NCI-H748 treated with DMSO at 0.1 percent for 48 hours (cell line): ENCODE results near the gene CD44.
"Not testable (repeated sequence)": the region's sequence is repeated elsewhere in the genome, so short reads cannot be mapped to it uniquely, and the experiment has no call there.

ENCODE experiments used
- DNase-seq: peaks from one replicate; lab custom pipeline; 2025; lab: John Stamatoyannopoulos, UW

The CD44 gene

GRCh38 chr11:35138943-35139721 lies at the start of gene CD44:
CD44 (plus strand) TSS chr11:35139171; CDS start chr11:35139304, 133 bp downstream.
- DNase-seq: peak; percentile 41

DNA sequence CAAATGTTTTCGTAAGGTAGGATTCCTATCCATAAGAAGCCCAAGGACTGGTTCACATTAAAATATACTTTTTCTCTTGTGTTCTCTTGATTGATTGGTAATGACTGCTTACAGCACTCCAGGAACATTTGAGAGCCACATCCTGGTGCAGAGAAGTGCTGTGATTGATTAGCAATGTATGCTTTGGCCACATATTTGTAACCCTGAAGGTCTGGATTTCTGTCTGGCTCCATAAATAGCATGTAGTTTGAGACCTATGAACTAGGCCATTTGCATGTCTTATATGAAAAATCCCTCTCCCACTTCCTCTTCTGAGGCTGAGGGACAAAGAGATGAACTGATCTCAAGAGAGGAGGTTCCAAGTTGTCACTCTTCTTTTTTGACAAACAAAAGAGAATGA lies 49.3 kb upstream of the CD44 start:
- DNase-seq: no peak

- no peak for DNase-seq
Measured at GRCh38 chr11:35090125-35090524, 48.8 kb upstream of the CD44 start.

DNA sequence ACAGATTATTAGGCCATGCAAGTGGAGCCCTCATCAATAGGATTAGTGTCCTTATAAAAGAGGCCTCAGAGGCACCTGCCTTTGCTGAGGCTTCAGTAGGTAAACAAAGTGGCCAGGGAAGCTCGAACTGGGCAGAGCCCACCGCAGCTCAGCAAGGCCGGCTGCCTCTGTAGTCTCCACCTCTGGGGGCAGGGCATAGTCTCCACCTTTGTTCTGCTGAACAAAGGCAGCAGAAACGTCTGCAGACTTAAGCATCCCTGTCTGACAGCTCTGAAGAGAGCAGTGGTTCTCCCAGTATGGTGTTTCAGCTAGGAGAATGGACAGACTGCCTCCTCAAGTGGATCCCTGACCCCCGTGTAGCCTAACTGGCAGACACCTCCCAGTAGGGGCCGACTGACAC lies 48.0 kb upstream of the CD44 start:
- DNase-seq: not testable (repeated sequence)

DNA sequence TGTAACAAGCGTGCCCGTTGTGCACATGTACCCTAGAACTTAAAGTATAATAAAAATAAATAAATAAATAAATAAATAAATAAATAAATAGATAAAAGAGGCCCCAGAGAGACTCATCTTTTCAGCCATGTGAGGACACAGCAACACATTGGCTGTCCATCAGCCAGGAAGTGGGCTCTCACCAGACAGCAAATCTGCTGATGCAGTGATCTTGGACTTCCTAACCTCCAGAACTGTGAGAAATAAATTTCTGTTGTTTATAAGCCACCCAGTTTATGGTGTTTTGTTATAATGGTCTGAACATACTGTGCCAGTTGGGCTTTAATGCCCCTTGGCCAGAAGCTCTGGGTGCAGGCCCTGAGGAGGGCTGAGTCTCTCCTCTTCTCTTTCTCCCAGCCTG lies 42.2 kb upstream of the CD44 start:
- no peak for DNase-seq

- no peak for DNase-seq
Measured at GRCh38 chr11:35097814-35098455, 41.0 kb upstream of the CD44 start.

GRCh38 chr11:35098855-35099254 lies 40.1 kb upstream of the CD44 start:
- DNase-seq: no peak

- DNase-seq: no peak
Measured at GRCh38 chr11:35099278-35100012, 39.5 kb upstream of the CD44 start.

DNA sequence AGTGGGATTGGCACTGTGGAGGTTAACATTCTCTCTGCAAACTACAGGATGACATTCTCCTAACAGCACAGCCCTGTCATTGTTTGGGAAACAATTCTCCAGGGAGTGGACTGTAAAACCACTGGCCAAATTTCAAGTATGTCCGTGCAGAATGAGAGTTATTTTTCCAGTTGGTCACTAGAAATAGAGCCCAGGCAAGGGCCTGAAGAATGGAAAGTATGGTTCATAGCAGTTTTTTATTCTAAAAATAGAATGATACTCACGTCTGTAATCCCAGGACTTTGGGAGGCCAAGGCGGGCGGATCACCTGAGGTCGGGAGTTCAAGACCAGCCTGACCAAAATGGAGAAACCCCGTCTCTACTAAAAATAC lies 39.0 kb upstream of the CD44 start:
- DNase-seq: no peak

- DNase-seq: no peak
Measured at GRCh38 chr11:35101223-35101622, 37.7 kb upstream of the CD44 start.

DNA sequence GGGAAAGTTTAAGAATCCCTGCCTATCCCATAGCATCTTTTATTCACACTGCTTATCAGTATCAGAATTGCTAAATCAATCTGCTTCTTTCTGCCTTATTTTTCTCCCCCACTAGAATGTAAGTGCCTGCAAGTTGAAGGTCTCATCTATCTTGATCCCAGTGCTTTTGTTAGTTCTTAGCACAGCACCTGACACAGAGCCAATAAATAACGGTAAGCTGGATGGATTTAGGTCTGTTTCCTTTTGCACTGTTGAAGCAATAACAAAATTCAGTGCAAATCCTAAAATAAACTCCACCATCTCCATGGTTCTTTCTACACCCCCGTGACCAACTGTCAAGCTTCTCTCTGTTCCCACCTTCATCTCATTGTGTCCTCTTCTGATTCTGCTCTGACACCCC lies 36.7 kb upstream of the CD44 start:
- no peak for DNase-seq

DNA sequence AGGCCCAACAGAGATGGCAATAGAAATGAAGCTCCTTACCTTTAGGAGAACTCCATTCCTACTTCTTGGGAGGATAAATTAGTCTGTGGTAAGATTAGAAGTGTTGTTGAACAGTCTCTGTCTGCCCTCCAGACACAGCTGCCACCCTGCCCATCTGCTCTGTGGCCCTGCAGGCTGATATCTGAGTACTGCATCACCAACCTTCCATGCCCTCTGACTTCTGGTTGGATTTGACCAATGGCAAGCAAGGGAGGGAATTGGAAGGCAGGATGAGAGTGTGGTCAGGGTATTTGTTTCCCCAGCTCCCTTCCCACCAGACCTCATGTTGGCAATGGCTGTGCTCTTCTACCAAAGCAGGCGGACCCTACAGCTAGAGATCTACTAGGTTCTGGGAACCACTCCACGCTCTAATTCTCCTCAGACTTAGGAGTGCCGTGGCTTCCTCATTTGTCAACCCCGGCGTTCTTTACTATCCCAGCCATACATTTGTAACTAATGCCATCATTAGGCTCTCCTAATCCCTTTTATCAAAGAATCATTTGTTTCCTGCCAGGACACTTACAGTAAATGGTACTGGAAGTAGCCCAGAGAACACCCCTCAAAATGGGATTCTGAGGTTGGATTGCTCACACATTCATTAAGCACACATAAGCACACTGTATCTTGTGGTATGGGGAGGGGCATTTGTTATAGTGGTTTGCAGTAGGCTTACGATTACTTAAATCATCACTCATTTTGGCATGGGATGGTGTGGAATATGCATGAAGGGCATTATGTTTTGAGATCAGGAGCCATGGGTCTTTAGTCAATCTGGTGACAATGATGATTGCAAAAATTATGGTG lies 35.4 kb upstream of the CD44 start:
- DNase-seq: no peak

DNA sequence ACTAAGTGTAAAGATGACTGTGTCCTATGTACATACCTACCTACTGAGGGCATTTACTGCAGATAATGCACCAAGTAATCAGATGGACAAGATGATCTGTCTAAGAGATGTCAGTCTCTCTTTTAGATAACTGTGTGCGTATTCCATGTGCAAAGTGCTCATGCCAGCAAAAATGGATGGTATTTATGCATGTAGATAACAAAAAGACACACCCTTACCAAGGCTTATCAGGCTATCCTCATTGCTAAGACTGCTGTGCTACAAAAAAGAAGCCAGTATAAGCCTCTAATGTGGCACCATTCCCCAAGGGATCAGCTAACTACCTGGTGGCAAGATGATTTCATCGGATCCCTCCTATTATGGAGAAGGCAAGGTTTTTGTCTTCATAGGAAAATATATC lies 34.3 kb upstream of the CD44 start:
- no peak for DNase-seq

DNA sequence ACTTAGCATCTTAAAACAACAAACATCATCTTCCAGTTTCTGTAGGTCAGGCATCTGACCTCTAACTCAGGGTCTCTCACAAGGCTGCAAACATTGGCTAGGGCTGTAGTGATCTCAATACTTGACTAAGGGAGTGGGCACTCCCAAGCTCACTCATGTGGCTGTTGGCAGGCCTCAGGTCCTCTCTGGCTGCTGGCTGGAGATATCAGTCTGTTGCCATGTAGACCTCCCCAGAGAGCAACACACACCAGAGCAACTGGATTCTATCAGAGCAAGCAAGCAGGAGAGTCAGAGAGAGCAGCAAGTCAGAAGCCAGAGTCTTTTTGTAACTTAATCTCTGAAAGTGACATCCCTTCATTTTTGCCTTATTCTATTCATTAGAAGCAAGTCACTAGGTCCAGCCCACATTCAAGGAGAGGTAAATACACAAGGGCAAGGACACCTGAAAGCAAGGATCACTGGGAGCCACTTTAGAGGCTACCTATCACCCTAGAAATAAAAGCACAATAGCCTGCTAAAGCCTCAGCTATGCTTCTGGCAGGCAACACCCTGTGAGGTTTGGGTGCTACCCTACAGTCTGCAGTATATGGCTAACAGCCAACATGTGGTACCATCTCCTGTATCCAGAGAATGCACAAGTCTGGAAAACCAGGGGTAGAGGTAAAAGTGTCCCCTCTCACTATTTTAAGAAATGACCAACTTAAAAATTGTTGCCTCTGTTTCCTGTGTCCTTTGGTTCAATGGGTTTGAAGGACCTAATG lies 33.5 kb upstream of the CD44 start:
- no peak for DNase-seq

GRCh38 chr11:35106595-35106994 lies 32.4 kb upstream of the CD44 start:
- no peak for DNase-seq

DNA sequence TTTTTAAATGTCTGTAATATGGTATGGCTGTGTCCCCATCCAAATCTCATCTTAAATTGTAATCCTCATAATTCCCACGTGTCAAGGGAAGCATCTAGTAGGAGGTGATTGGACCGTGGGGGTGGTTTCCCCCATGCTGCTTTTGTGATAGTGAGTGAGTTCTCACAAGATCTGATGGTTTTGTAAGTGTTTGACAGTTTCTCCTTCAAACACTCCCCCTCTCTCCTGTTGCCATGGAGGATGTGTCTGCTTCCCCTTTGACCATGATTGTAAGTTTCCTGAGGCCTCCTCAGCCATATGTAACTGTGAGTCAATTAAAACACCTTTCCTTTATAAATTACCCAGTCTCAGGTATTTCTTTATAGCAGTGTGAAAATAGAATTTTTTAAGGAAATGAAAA lies 31.1 kb upstream of the CD44 start:
- no peak for DNase-seq

DNA sequence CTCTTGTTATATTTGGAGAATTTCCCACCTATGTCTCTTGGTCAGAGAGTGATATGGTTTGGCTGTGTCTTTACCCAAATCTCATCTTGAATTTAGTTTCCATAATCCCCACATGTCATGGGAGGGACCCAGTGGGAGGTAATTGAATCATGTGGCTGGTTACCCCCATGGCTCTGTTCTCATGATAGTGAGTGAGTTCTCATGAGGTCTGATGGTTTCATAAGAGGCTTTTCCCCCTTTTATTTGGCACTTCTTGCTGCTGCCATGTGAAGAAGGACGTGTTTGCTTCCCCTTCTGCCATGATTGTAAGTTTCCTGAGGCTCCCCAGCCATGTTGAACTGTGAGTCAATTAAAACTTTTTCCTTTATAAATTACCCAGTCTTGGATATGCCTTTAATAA lies 30.6 kb upstream of the CD44 start:
- DNase-seq: not testable (repeated sequence)

GRCh38 chr11:35109041-35109440 lies 29.9 kb upstream of the CD44 start:
- DNase-seq: no peak

GRCh38 chr11:35109827-35110226 lies 29.1 kb upstream of the CD44 start:
- DNase-seq: no peak

- DNase-seq: no peak
Measured at GRCh38 chr11:35111161-35112055, 27.6 kb upstream of the CD44 start.
